ENCODE results near the gene CMIP. TPM values are rescaled to one million over a fixed set of nuclear protein-coding genes. Genes with fewer than 3 reads are reported as not detected.

The CMIP gene
- polyA plus RNA-seq, 1 of the 3 experiments (the other 2 are of a cell fraction) = 5.4 TPM

DNA sequence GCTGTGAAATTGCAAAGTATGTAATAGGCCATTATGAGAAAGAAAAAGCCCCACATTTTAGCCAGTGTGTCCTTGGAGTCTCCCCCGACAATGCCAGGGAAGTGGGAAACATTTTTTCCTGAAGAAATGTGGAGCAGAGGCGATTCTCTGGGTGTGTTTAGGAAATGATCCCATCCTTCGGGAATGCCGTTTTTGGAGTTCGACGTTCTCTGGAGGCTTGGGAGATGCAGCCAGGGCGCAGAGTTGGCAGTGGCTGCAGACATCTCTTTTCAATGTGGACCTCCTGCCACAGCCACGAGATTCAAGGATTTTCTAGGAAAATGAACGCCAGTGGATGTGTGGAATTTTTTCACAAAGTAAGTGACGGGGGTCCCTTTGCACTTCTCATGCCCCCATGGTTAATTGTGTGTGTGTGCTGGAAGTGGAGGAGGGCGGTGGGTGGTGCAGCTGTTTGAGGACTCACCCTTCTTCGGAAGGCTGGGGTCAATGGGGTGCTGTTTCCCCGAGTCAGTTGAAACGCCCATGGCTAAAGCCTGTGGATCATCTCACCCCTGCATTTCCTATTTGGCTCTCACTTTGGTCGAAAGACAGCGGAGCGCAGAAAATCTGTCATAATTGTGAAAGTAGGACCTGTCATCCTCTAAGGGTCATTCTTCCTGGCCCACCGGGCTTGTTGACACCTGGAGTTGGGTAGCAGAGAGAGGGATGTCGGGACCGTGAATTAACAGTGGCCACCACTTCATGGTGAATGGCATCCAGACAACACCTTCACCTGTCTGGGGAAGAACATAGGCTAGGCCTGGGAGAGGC lies 73.2 kb downstream of the CMIP start:
- Histone ChIP-seq H3K9ac (no peak overlapping the region), H4K20me1 (ENCODE audit: insufficient read depth) (0 out of 2 replicates have a peak, but pooled peaks cover 3% of the 10 kb centered on the region), H3K27me3 (ENCODE audit: insufficient read depth) (no peaks in the 10 kb centered on the region), H3K9me3 (no peaks in the 10 kb centered on the region), H3K79me2 (ENCODE audit: insufficient read depth) (peaks cover 18% of the 10 kb centered on the region), H3F3A (replicated peaks; ENCODE audit: insufficient read depth) (no peaks in the 10 kb centered on the region), H3K27ac (ENCODE audit: low read depth in 2 of 2, low read length in 1 of 2) (peak overlapping the region in 1 of 2 experiments; percentile 98; a peak in 2 of 4 replicates), H3K9me2 (no peaks in the 10 kb centered on the region), H3K36me3 (replicated peaks in 1 of 2; ENCODE audit: control insufficient read depth in 1 of 2, insufficient read depth in 2 of 2, low read length in 1 of 2) (no peaks in the 10 kb centered on the region), H2AFZ (ENCODE audit: low read depth) (no peak overlapping the region), H3K4me3 (ENCODE audit: low read depth in 2 of 2, low read length in 1 of 2) (no peak overlapping the region), H3K4me1 (ENCODE audit: control insufficient read depth in 1 of 2, insufficient read depth in 2 of 2, low read depth in 1 of 2, low read length in 1 of 2) (peaks cover 0 to 38% of the 10 kb centered on the region in 2 experiments; a peak in 2 of 4 replicates), H3K4me2 (no peak overlapping the region)
- WGBS (ENCODE audit: low lambda C conversion rate) = 84% methylated on average over 20 of the region's 20 CpGs
- no peak for TF ChIP-seq GABPA (IDR thresholded peaks at IDR 0.05; ENCODE audit: low read depth)
- TF ChIP-seq, protein P1, sequence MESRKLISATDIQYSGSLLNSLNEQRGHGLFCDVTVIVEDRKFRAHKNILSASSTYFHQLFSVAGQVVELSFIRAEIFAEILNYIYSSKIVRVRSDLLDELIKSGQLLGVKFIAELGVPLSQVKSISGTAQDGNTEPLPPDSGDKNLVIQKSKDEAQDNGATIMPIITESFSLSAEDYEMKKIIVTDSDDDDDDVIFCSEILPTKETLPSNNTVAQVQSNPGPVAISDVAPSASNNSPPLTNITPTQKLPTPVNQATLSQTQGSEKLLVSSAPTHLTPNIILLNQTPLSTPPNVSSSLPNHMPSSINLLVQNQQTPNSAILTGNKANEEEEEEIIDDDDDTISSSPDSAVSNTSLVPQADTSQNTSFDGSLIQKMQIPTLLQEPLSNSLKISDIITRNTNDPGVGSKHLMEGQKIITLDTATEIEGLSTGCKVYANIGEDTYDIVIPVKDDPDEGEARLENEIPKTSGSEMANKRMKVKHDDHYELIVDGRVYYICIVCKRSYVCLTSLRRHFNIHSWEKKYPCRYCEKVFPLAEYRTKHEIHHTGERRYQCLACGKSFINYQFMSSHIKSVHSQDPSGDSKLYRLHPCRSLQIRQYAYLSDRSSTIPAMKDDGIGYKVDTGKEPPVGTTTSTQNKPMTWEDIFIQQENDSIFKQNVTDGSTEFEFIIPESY (IDR thresholded peaks at IDR 0.05; ENCODE audit: borderline replicate concordance, low read depth) = no peak
- CTCF ChIA-PET = interaction anchor here (1.4 to 1.6 kb wide), 2 partner anchors 12 to 72 kb away, joined by 3 to 4 read pairs; no protein-coding TSS in a partner anchor
- no peak for DNase-seq
- POLR2A ChIA-PET = no interaction called here

GRCh38 chr16:81518439-81518757 lies 73.8 kb downstream of the CMIP start:
- Histone ChIP-seq H3K9ac (no peak overlapping the region), H3K4me2 (no peak overlapping the region), H3K27me3 (ENCODE audit: insufficient read depth) (no peaks in the 10 kb centered on the region), H2AFZ (ENCODE audit: low read depth) (no peak overlapping the region), H4K20me1 (ENCODE audit: insufficient read depth) (0 out of 2 replicates have a peak, but pooled peaks cover 3% of the 10 kb centered on the region), H3F3A (replicated peaks; ENCODE audit: insufficient read depth) (no peaks in the 10 kb centered on the region), H3K27ac (ENCODE audit: low read depth in 2 of 2, low read length in 1 of 2) (peak overlapping the region in 1 of 2 experiments; percentile 98; a peak in 2 of 4 replicates), H3K79me2 (ENCODE audit: insufficient read depth) (peaks cover 14% of the 10 kb centered on the region), H3K4me3 (ENCODE audit: low read depth in 2 of 2, low read length in 1 of 2) (no peak overlapping the region), H3K9me3 (no peaks in the 10 kb centered on the region), H3K4me1 (ENCODE audit: control insufficient read depth in 1 of 2, insufficient read depth in 2 of 2, low read depth in 1 of 2, low read length in 1 of 2) (peaks cover 0 to 35% of the 10 kb centered on the region in 2 experiments; a peak in 2 of 4 replicates), H3K36me3 (replicated peaks in 1 of 2; ENCODE audit: control insufficient read depth in 1 of 2, insufficient read depth in 2 of 2, low read length in 1 of 2) (no peaks in the 10 kb centered on the region), H3K9me2 (no peaks in the 10 kb centered on the region)
- no peak for DNase-seq
- TF ChIP-seq SMC3 (IDR thresholded peaks at IDR 0.05; ENCODE audit: low read depth, low read length) (no peak), TCF12 (IDR thresholded peaks at IDR 0.05) (no peak), MAX (IDR thresholded peaks at IDR 0.05; ENCODE audit: low read depth) (no peak), ELF1 (IDR thresholded peaks at IDR 0.05) (no peak), GATA2 (CRISPR knock-in tag; IDR thresholded peaks at IDR 0.05) (no peak), GABPA (IDR thresholded peaks at IDR 0.05; ENCODE audit: low read depth) (no peak), TEAD4 (IDR thresholded peaks at IDR 0.05; ENCODE audit: borderline replicate concordance, insufficient read depth) (no peak), EZH2phosphoT487 (IDR thresholded peaks at IDR 0.05; ENCODE audit: borderline replicate concordance, low read depth) (no peak), RAD21 (IDR thresholded peaks at IDR 0.05; ENCODE audit: low read length) (no peak), FOXJ3 (CRISPR knock-in tag; IDR thresholded peaks at IDR 0.05) (no peak)
- CTCF ChIA-PET = no interaction called here
- 93% methylated on average over 8 of the region's 8 CpGs for WGBS (ENCODE audit: low lambda C conversion rate)
- POLR2A ChIA-PET = no interaction called here

All from SK-N-SH (cell line).